H1 (cell line): ENCODE data around the gene SECISBP2L. TPM values are rescaled to one million over a fixed set of nuclear protein-coding genes. Genes with fewer than 3 reads are reported as not detected.

Source experiments
- CHD7 ChIP-seq: fragments of 300-600 bp; sonication (generic); IDR thresholded peaks from 2 replicates; pipeline ENCODE4 v1.7.1; 2012; ENCODE audit warnings: low read length, moderate library complexity, mild to moderate bottlenecking, inconsistent platforms; ENCODE audit not compliant: insufficient replicate concordance
- E2F6 ChIP-seq: IDR thresholded peaks from 2 replicates; pipeline ENCODE4 v1.6.1; 2012; ENCODE audit warnings: inconsistent platforms
- EP300 ChIP-seq, 2 experiments: IDR thresholded peaks; 1 replicate in 1 of 2; 2 replicates in 1 of 2; pipeline ENCODE4 v1.6.1; 2011 to 2012; ENCODE audit warnings: low read depth in 2 of 2, low read length in 2 of 2, mild to moderate bottlenecking in 2 of 2, borderline replicate concordance in 1 of 2, inconsistent platforms in 1 of 2, moderate library complexity in 1 of 2
- GTF2F1 ChIP-seq: IDR thresholded peaks from 2 replicates; pipeline ENCODE4 v1.6.1; 2012; ENCODE audit warnings: low read depth, low read length, improper control_type of control experiment, borderline replicate concordance
- NANOG ChIP-seq: IDR thresholded peaks from 2 replicates; pipeline ENCODE4 v1.6.1; 2011; ENCODE audit warnings: low read length, low read depth, mild to moderate bottlenecking, inconsistent platforms; ENCODE audit not compliant: insufficient read depth, poor library complexity, severe bottlenecking
- RNF2 ChIP-seq: fragments of 200-900, 300-1000 bp; sonication (generic); IDR thresholded peaks from 2 replicates; pipeline ENCODE4 v1.7.1; 2016; ENCODE audit warnings: borderline replicate concordance, low read depth, mild to moderate bottlenecking, antibody characterized with exemption, low read length; ENCODE audit not compliant: poor library complexity, severe bottlenecking; ENCODE audit errors: missing control alignments
- SRF ChIP-seq: IDR thresholded peaks from 2 replicates; pipeline ENCODE4 v1.6.1; 2011; ENCODE audit warnings: mild to moderate bottlenecking, low read depth, low read length, moderate library complexity
- TAF1 ChIP-seq: IDR thresholded peaks from 2 replicates; pipeline ENCODE4 v1.6.1; 2011; ENCODE audit warnings: mild to moderate bottlenecking, low read depth, low read length
- polyA plus RNA-seq, 7 experiments: library from polyadenylated mRNA; depleted of rRNA in 3 of 7; stranded (reverse) in 5 of 7; unstranded in 2 of 7; fragments of >200 nt in 5 of 7; fragments of 200-250 nt in 2 of 7; gene quantifications; 1 replicate in 5 of 7; 2 replicates in 1 of 7; 4 replicates in 1 of 7; pipeline versions ENCODE4 v1.2.1 to v1.2.3, GENCODE V29; 2011 to 2013; ENCODE audit warnings: missing spikeins in 2 of 7, mixed read lengths in 2 of 7
- total RNA-seq: library from RNA; stranded (reverse); fragmentation: NEBNext Ultra II Directional; extraction: Animal tissue kit (Norgen Biotek cat#: 25700); gene quantifications from 2 replicates; pipeline ENCODE4 v1.2.1, GENCODE V29; 2021

SECISBP2L gene
- total and polyA plus RNA-seq, 2 of the 8 experiments (the other 6 are each of a cell fraction or from before 2014, with no cell fraction given) = 7.6 to 22.8 TPM

GRCh38 chr15:49036650-49037545 lies 9.3 kb downstream of the SECISBP2L start (continued):
- no peak for TF ChIP-seq CHD7
- no peak for TF ChIP-seq SRF
- TF ChIP-seq E2F6 = no peak
- no peak for TF ChIP-seq RNF2
- TF ChIP-seq EP300 (IDR thresholded peaks at IDR 0.05; ENCODE audit: borderline replicate concordance in 1 of 2, low read depth in 2 of 2, low read length in 2 of 2) = no peak
- no peak for TF ChIP-seq TAF1
- TF ChIP-seq GTF2F1 = no peak
- TF ChIP-seq NANOG = no peak
